Measurements from ENCODE around the gene NCOA7. TPM values are rescaled to one million over a fixed set of nuclear protein-coding genes. Genes with fewer than 3 reads are reported as not detected.

NCOA7 gene
- total RNA-seq, 1 experiment from 2014 or later, result 14.4 TPM

DNA sequence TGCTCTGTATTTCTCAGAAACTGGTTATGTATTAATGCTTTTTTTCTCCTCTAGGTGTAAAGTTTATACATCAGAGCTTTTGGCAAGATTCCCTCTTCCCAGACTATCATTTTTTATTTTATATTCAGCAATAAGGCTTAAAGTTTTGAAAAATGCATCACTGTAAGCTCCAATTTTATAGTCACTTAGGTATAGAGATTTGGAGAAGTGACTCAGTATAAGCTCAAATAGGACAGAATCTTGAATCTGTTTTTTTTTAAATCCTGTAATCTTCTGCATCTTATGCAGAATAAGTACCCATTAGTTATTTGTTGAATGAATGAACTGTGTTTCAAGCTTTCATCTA lies 1.0 kb downstream of the NCOA7 start:
- Mint-ChIP-seq H3K4me3 (peak overlapping the region; percentile 83), H3K27me3 (ENCODE audit: low read depth) (no peaks in the 10 kb centered on the region), H3K36me3 (no peaks in the 10 kb centered on the region), H3K27ac (no peak overlapping the region), H3K4me1 (peaks cover 43% of the 10 kb centered on the region), H3K9me3 (no peaks in the 10 kb centered on the region)
- ATAC-seq, result no peak
- DNase-seq (ENCODE audit: low spot score), result no peak
- no peak for TF ChIP-seq NFYB (CRISPR knock-in tag; conservative IDR thresholded peaks at IDR 0.05; ENCODE audit: low read depth)
- TF ChIP-seq KAT7 (CRISPR knock-in tag; IDR thresholded peaks at IDR 0.05; ENCODE audit: borderline replicate concordance), result no peak
- no peak for TF ChIP-seq NR2C2 (CRISPR knock-in tag; IDR thresholded peaks at IDR 0.05)
- no peak for TF ChIP-seq ARID4B (CRISPR knock-in tag; IDR thresholded peaks at IDR 0.05; ENCODE audit: borderline replicate concordance)
- no peak for TF ChIP-seq AR (CRISPR knock-in tag; IDR thresholded peaks at IDR 0.05)
- no peak for TF ChIP-seq ZNF138 (CRISPR knock-in tag; conservative IDR thresholded peaks at IDR 0.05)
- TF ChIP-seq, protein P1, sequence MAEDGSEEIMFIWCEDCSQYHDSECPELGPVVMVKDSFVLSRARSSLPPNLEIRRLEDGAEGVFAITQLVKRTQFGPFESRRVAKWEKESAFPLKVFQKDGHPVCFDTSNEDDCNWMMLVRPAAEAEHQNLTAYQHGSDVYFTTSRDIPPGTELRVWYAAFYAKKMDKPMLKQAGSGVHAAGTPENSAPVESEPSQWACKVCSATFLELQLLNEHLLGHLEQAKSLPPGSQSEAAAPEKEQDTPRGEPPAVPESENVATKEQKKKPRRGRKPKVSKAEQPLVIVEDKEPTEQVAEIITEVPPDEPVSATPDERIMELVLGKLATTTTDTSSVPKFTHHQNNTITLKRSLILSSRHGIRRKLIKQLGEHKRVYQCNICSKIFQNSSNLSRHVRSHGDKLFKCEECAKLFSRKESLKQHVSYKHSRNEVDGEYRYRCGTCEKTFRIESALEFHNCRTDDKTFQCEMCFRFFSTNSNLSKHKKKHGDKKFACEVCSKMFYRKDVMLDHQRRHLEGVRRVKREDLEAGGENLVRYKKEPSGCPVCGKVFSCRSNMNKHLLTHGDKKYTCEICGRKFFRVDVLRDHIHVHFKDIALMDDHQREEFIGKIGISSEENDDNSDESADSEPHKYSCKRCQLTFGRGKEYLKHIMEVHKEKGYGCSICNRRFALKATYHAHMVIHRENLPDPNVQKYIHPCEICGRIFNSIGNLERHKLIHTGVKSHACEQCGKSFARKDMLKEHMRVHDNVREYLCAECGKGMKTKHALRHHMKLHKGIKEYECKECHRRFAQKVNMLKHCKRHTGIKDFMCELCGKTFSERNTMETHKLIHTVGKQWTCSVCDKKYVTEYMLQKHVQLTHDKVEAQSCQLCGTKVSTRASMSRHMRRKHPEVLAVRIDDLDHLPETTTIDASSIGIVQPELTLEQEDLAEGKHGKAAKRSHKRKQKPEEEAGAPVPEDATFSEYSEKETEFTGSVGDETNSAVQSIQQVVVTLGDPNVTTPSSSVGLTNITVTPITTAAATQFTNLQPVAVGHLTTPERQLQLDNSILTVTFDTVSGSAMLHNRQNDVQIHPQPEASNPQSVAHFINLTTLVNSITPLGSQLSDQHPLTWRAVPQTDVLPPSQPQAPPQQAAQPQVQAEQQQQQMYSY (CRISPR knock-in tag; IDR thresholded peaks at IDR 0.05), result no peak
- ChIA-PET POLR2A (interaction anchor here (0.8 to 2.9 kb wide), 4 partner anchors 46 to 257 kb away, joined by 3 to 14 read pairs (median 4); partner anchors contain the start of gene HINT3), CTCF (interaction anchor here (0.5 to 6.3 kb wide), 17 partner anchors 9 to 545 kb away, joined by 3 to 46 read pairs (median 6); partner anchors contain the start of gene HINT3)

DNA sequence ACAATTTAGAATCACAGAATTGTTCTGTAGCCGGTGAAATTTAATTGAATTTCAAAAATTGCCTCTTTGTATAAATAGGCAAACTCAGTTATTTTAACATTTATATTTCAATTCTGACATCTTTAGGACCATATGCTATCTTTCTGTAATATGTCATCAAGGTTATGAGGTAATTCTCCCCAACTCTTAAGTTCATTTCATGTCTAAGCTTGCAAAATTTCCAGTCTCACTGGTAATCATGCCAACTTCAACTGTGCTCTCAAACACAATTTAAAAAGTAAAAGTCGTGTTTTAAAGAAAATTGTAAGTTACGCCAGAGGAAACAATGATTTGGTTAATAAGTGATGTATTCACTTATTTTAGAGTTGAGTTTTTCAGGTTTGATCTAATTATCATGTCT lies 1.4 kb downstream of the NCOA7 start:
- CTCF ChIA-PET, result interaction anchor here (1.4 to 6.3 kb wide), 9 partner anchors 9 to 488 kb away, joined by 3 to 46 read pairs (median 6); partner anchors contain the start of gene HINT3
- H3K4me3 Mint-ChIP-seq, result peak overlapping the region; percentile 83
- H3K27me3 Mint-ChIP-seq (ENCODE audit: low read depth), result no peaks in the 10 kb centered on the region
- H3K9me3 Mint-ChIP-seq, result no peaks in the 10 kb centered on the region
- no peak for TF ChIP-seq ATF3 (CRISPR knock-in tag; conservative IDR thresholded peaks at IDR 0.05)
- DNase-seq (ENCODE audit: low spot score) (no peak), ATAC-seq (no peak)
- POLR2A ChIA-PET, result interaction anchor here (1.0 kb wide), 1 partner anchor 47 kb away, joined by 3 read pairs; no protein-coding TSS in a partner anchor
- peaks cover 41% of the 10 kb centered on the region for H3K4me1 Mint-ChIP-seq
- no peaks in the 10 kb centered on the region for H3K36me3 Mint-ChIP-seq
- no peak overlapping the region for H3K27ac Mint-ChIP-seq

- Mint-ChIP-seq H3K9me3 (no peaks in the 10 kb centered on the region), H3K27ac (no peak overlapping the region), H3K27me3 (ENCODE audit: low read depth) (no peaks in the 10 kb centered on the region), H3K36me3 (no peaks in the 10 kb centered on the region), H3K4me1 (peaks cover 38% of the 10 kb centered on the region), H3K4me3 (no peak overlapping the region)
- TF ChIP-seq ZNF121 (CRISPR knock-in tag; IDR thresholded peaks at IDR 0.05), result no peak
- no peak for TF ChIP-seq ZNF671 (CRISPR knock-in tag; IDR thresholded peaks at IDR 0.05)
- TF ChIP-seq TP53 (CRISPR knock-in tag; IDR thresholded peaks at IDR 0.05), result no peak
- no peak for TF ChIP-seq ZSCAN18 (CRISPR knock-in tag; IDR thresholded peaks at IDR 0.05)
- TF ChIP-seq AFF4 (CRISPR knock-in tag; IDR thresholded peaks at IDR 0.05; ENCODE audit: borderline replicate concordance), result no peak
- TF ChIP-seq FOXK1 (CRISPR knock-in tag; IDR thresholded peaks at IDR 0.05), result no peak
- TF ChIP-seq GABPB1 (CRISPR knock-in tag; IDR thresholded peaks at IDR 0.05), result no peak
- ATAC-seq, result no peak
- no peak for DNase-seq (ENCODE audit: low spot score)
- POLR2A ChIA-PET, result no interaction called here
- CTCF ChIA-PET, result interaction anchor here (6.2 to 6.3 kb wide), 2 partner anchors 160 to 164 kb away, joined by 42 to 46 read pairs; partner anchors contain the start of gene HINT3
Measured at GRCh38 chr6:125792680-125793079, 1.9 kb downstream of the NCOA7 start.
